Suprapubic skin (tissue), 3 donors: ENCODE results near the gene CKS1B.
"Not testable (repeated sequence)": the region's sequence is repeated elsewhere in the genome, so short reads cannot be mapped to it uniquely, and the experiment has no call there.

Experiments
- POLR2A ChIP-seq, 2 donors: fragments of 450-650 bp; IDR thresholded peaks; one replicate each; pipeline ENCODE4 v1.6.1; 2017; ENCODE audit warnings: antibody characterized with exemption in 2 of 2, mild to moderate bottlenecking in 2 of 2, moderate library complexity in 2 of 2
- TF ChIP-seq, protein P1 (sequence below), 2 donors: fragments of 200-600 bp in 1 of 2; fragments of 450-650 bp in 1 of 2; sonication (generic) in 1 of 2; IDR thresholded peaks; one replicate each; pipeline ENCODE4 v1.5.1; 2016 to 2019; ENCODE audit warnings: antibody characterized with exemption in 2 of 2, mild to moderate bottlenecking in 1 of 2, moderate library complexity in 1 of 2

DNA sequence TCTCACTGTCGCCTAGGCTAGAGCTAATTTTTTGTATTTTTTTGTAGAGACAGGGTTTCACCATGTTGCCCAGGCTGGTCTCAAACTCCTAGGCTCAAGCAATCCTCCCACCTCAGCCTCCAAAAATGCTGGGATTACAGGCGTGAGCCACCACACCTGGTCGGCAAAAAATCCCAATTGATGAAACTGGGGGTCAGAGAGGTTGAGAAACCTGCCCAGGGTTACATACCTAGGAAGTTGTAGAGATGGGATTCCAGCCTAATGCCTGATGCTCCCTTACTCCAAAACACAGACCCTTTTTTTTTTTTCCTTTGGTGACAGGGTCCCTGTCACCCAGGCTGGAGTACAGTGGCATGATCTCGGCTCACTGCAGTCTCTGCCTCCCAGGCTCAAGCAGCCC, 12.3 kb downstream of the CKS1B start:
- TF ChIP-seq, protein P1, sequence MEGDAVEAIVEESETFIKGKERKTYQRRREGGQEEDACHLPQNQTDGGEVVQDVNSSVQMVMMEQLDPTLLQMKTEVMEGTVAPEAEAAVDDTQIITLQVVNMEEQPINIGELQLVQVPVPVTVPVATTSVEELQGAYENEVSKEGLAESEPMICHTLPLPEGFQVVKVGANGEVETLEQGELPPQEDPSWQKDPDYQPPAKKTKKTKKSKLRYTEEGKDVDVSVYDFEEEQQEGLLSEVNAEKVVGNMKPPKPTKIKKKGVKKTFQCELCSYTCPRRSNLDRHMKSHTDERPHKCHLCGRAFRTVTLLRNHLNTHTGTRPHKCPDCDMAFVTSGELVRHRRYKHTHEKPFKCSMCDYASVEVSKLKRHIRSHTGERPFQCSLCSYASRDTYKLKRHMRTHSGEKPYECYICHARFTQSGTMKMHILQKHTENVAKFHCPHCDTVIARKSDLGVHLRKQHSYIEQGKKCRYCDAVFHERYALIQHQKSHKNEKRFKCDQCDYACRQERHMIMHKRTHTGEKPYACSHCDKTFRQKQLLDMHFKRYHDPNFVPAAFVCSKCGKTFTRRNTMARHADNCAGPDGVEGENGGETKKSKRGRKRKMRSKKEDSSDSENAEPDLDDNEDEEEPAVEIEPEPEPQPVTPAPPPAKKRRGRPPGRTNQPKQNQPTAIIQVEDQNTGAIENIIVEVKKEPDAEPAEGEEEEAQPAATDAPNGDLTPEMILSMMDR (IDR thresholded peaks at IDR 0.05) = not testable (repeated sequence)
- not testable (repeated sequence) for TF ChIP-seq POLR2A (IDR thresholded peaks at IDR 0.05)
